HepG2 (cell line): ENCODE results near the gene SLC26A3. TPM values are rescaled to one million over a fixed set of nuclear protein-coding genes. Genes with fewer than 3 reads are reported as not detected.

Source experiments
- ARHGAP35 ChIP-seq: sonication (generic); formaldehyde crosslinking; IDR thresholded peaks from 2 replicates; pipeline ENCODE4 v1.9.0; 2022; ENCODE audit warnings: mild to moderate bottlenecking, inconsistent platforms, moderate library complexity, missing genetic modification reagents, borderline replicate concordance
- BRD4 ChIP-seq: sonication (generic); formaldehyde crosslinking; IDR thresholded peaks from 2 replicates; pipeline ENCODE4 v1.4.0; 2020; ENCODE audit warnings: missing genetic modification reagents
- ELF3 ChIP-seq: IDR thresholded peaks from 2 replicates; pipeline ENCODE4 v1.6.1; 2016; ENCODE audit warnings: missing genetic modification reagents, missing compliant biosample characterization
- GMEB2 ChIP-seq: IDR thresholded peaks from 2 replicates; pipeline ENCODE4 v1.6.1; 2016; ENCODE audit warnings: missing biosample characterization, missing genetic modification reagents, low read depth
- MAFG ChIP-seq: sonication (generic); formaldehyde crosslinking; IDR thresholded peaks from 2 replicates; pipeline ENCODE4 v1.5.1; 2020; ENCODE audit warnings: mild to moderate bottlenecking, missing genetic modification reagents
- MLX ChIP-seq: IDR thresholded peaks from 2 replicates; pipeline ENCODE4 v1.6.1; 2016
- NPAS2 ChIP-seq: sonication (generic); formaldehyde crosslinking; IDR thresholded peaks from 2 replicates; pipeline ENCODE4 v1.8.0; 2022; ENCODE audit warnings: mild to moderate bottlenecking, missing genetic modification reagents, borderline replicate concordance
- POGZ ChIP-seq: sonication (generic); formaldehyde crosslinking; IDR thresholded peaks from 2 replicates; pipeline ENCODE4 v1.4.0; 2020; ENCODE audit warnings: mild to moderate bottlenecking, missing genetic modification reagents
- POLR2G ChIP-seq: fragments of 200-400 bp; formaldehyde crosslinking; IDR thresholded peaks from 2 replicates; pipeline ENCODE4 v1.6.1; 2018; ENCODE audit warnings: mild to moderate bottlenecking, low read depth, low read length, moderate library complexity
- SRSF1 ChIP-seq: fragments of 200-400 bp; formaldehyde crosslinking; optimal IDR thresholded peaks from 2 replicates; pipeline ENCODE3; 2017; ENCODE audit warnings: mild to moderate bottlenecking, low read depth, low read length, moderate library complexity
- YEATS4 ChIP-seq: sonication (generic); formaldehyde crosslinking; IDR thresholded peaks from 2 replicates; pipeline ENCODE4 v1.4.0; 2020; ENCODE audit warnings: missing genetic modification reagents, borderline replicate concordance
- ZBTB20 ChIP-seq: sonication (generic); formaldehyde crosslinking; IDR thresholded peaks from 2 replicates; pipeline ENCODE4 v1.8.1; 2023; ENCODE audit warnings: missing genetic modification reagents, low read depth, mild to moderate bottlenecking, borderline replicate concordance
- ZFYVE20 ChIP-seq: sonication (generic); formaldehyde crosslinking; IDR thresholded peaks from 2 replicates; pipeline ENCODE4 v1.8.0; 2023; ENCODE audit warnings: low read depth, mild to moderate bottlenecking, moderate library complexity, missing genetic modification reagents, borderline replicate concordance
- ZMYM2 ChIP-seq: sonication (generic); formaldehyde crosslinking; IDR thresholded peaks from 2 replicates; pipeline ENCODE4 v1.8.0; 2022; ENCODE audit warnings: mild to moderate bottlenecking, missing genetic modification reagents
- ZNF318 ChIP-seq: sonication (generic); formaldehyde crosslinking; IDR thresholded peaks from 2 replicates; pipeline ENCODE4 v1.4.0; 2020; ENCODE audit warnings: mild to moderate bottlenecking, missing genetic modification reagents
- ZNF572 ChIP-seq: sonication (generic); formaldehyde crosslinking; IDR thresholded peaks from 2 replicates; pipeline ENCODE4 v1.5.1; 2020; ENCODE audit warnings: mild to moderate bottlenecking, missing genetic modification reagents
- ZNF784 ChIP-seq: sonication (generic); formaldehyde crosslinking; IDR thresholded peaks from 2 replicates; pipeline ENCODE4 v1.5.1; 2020; ENCODE audit warnings: missing genetic modification reagents, mild to moderate bottlenecking, borderline replicate concordance
- ZNF891 ChIP-seq: sonication (generic); formaldehyde crosslinking; IDR thresholded peaks from 2 replicates; pipeline ENCODE4 v1.5.0; 2020; ENCODE audit warnings: mild to moderate bottlenecking, missing genetic modification reagents
- polyA plus RNA-seq, 8 experiments: library from polyadenylated mRNA; depleted of rRNA in 3 of 8; stranded (reverse) in 7 of 8; unstranded in 1 of 8; fragments of >200 nt; fragmentation: Illumina TruSeq in 4 of 8; extraction: Trizol in 4 of 8; gene quantifications; 2 replicates each; pipeline versions ENCODE4 v1.2.1 to v1.2.3, GENCODE V29; 2011 to 2016; ENCODE audit warnings: low read depth in 4 of 8, missing spikeins in 1 of 8, mixed read lengths in 1 of 8; ENCODE audit not compliant: insufficient read depth in 1 of 8
- total RNA-seq, 5 experiments: library from RNA; depleted of rRNA; stranded (reverse); fragments of >200 nt; fragmentation: Illumina TruSeq; extraction: Trizol; gene quantifications; 2 replicates each; pipeline ENCODE4 v1.2.3, GENCODE V29; 2016; ENCODE audit warnings: low read depth in 1 of 5

Gene SLC26A3
- total and polyA plus RNA-seq, 2 of the 13 experiments (the other 11 are each of a cell fraction or from before 2014, with no cell fraction given) = 0.11 to 0.30 TPM

GRCh38 chr7:107743567-107744344 lies 59.3 kb downstream of the SLC26A3 start, which contains the start of gene CBLL1 (continued):
- no peak for TF ChIP-seq MLX (CRISPR knock-in tag)
- no peak for TF ChIP-seq MAFG (CRISPR knock-in tag)
- no peak for TF ChIP-seq ZMYM2
- TF ChIP-seq ARHGAP35 (CRISPR knock-in tag) = no peak
- TF ChIP-seq POGZ (CRISPR knock-in tag) = peak; percentile 84
- TF ChIP-seq ELF3 (CRISPR knock-in tag) = peak; percentile 63
- no peak for TF ChIP-seq ZFYVE20 (CRISPR knock-in tag)
- peak; percentile 81; the same call in 1 of the 2 replicates for TF ChIP-seq ZNF891
- TF ChIP-seq POLR2G = peak; percentile 93
- TF ChIP-seq BRD4 = 0 out of 2 replicates have a peak, but pooled peaks have one; percentile 30
- no peak for TF ChIP-seq GMEB2 (CRISPR knock-in tag)
- no peak for TF ChIP-seq ZNF318
- no peak for TF ChIP-seq SRSF1
- no peak for TF ChIP-seq NPAS2 (CRISPR knock-in tag)
- TF ChIP-seq YEATS4 (CRISPR knock-in tag) = peak; percentile 70; the same call in 1 of the 2 replicates
- peak; percentile 14 for TF ChIP-seq ZNF572 (CRISPR knock-in tag)
- TF ChIP-seq ZNF784 = peak; percentile 96
- no peak; the same call in 1 of the 2 replicates for TF ChIP-seq ZBTB20 (CRISPR knock-in tag)
